ENCODE measurements around the gene SH3BP1.
"Not testable (repeated sequence)": the region's sequence is repeated elsewhere in the genome, so short reads cannot be mapped to it uniquely, and the experiment has no call there.

SH3BP1 gene

GRCh38 chr22:37681001-37681424, 41.5 kb downstream of the SH3BP1 start:
- DNase-seq, result no peak

GRCh38 chr22:37681556-37682049, 42.1 kb downstream of the SH3BP1 start:
- DNase-seq, result peak; percentile 84

DNA sequence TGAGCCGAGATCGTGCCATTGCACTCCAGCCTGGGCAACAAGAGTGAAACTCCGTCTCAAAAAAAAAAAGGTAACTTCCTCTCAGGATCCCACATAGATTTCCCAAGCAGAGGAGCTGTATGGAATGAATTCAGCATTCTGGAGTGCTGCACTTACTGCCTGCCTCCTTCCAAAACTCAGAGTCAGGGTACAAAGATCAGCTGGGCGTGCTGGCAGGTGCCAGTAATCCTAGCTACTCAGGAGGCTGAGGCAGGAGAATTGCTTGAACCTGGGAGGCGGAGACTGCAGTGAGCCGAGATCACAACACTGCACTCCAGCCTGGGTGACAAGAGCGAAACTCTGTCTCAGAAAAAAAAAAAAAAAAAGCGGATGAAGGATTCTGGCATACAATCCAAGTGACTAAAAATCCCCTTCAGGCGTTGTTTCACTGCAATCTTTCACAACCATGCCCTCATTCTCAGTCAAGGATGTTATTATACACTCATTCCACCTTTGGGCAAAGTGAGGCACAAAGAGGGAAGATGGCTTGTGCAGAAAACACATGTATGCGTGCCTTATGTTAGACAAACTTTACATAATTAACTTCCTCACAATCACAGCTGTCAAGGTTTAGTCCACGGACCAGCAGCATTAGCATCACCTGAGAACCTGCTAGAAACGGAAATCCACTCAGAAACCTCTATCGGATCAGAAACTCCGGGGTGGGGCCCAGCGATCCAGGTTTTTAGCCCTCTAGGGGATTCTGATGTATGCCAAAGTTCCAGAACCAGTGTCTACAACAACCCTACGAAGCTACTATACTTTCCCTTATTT, 45.5 kb downstream of the SH3BP1 start:
- no peak for DNase-seq

DNA sequence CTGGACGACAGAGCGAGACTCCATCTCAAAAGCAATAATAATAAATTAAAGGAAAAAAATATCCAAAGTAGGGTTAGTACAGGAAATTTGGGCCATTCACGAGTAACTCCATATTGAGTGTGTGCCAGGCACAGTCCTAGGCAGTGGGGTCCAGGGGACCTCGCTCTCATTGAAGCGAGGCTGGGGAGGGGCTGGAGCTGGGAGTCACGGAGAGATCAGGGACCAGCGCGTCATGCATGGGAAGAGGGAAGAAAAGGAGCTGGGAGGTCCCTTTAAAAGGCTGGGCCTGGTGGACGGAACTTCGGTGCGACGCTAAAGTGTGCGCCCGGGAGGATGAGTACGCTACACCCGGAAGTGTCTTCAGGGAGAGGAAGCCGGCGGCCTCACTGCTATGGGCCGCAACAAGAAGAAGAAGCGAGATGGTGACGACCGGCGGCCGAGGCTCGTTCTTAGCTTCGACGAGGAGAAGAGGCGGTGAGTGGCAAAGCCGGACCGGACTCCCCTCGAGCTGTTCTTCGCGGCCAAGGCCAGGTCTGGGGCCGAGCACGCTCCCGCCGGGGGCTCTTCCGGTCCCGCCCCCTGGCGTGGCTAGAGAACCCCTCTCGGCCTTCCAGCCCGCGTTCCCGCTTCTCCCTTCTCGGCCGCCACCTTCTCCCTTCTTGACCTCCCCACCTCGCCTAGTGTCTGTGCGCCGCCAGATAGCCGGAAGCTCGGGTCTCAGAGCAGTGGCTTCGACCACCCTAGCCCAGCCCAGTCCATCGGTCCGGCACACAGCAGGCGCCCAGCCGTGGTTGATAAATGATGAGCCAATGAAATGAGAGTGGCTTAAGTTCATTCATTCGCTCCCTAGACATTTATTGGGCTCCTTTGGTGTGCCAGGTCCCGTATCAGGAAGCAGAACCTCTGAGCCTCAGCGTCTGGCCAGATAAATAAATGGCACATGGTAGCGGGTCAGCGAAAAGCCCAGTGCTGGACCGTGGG, 46.8 kb downstream of the SH3BP1 start, which contains the start of gene NOL12:
TSS of gene NOL12 (plus strand) at position 342 of the 981 bp plus-strand sequence. CDS start at position 392, 50 bp downstream.
- peak; percentile 92 for DNase-seq

- no peak for DNase-seq
Observed at GRCh38 chr22:37690407-37690806, 50.9 kb downstream of the SH3BP1 start.

DNA sequence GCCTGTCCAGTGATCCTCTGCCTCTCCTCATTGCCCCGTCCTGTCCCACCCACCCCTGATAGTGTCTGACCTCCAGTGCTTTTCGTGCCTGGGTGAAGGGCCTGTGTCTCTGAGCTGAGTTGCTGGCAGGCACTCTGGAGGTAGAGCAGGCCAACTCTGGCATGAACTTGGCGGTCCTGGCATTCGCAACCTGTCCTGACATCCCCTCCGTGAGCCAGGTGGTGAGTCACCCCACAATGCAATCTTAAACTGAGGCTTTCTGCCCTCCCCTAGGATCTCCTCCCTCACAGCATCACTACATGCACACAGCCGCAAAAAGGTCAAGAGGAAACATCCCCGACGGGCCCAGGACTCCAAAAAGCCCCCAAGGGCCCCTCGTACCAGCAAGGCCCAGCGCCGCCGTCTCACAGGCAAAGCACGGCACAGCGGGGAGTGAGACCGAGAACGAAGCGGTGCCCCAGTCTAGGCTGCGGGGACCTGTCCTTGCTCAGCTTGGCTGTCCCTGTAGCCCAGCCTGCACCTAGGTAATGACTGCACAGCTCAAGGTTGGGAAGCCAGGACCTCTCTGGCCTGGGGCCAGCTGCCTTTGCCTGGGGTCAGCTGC, 51.5 kb downstream of the SH3BP1 start:
- no peak for DNase-seq

GRCh38 chr22:37692627-37693285, 53.3 kb downstream of the SH3BP1 start:
- DNase-seq, result no peak

DNA sequence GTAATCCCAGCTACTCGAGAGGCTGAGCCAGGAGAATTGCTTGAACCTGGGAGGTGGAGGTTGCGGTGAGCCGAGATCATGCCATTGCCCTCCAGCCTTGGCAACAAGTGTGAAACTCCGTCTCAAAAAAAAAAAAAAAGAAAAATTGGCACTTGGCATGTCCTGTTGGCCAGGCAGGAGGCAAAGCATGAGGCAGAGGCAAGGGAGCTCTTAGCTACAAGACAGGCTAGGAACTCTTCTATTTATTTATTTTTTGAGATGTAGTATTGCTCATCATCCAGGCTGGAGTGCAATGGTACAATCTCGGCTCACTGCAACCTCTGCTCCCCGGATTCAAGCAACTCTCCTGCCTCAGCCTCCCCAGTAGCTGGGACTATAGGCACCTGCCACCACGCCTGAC, 54.7 kb downstream of the SH3BP1 start:
- not testable (repeated sequence) for DNase-seq

DNA sequence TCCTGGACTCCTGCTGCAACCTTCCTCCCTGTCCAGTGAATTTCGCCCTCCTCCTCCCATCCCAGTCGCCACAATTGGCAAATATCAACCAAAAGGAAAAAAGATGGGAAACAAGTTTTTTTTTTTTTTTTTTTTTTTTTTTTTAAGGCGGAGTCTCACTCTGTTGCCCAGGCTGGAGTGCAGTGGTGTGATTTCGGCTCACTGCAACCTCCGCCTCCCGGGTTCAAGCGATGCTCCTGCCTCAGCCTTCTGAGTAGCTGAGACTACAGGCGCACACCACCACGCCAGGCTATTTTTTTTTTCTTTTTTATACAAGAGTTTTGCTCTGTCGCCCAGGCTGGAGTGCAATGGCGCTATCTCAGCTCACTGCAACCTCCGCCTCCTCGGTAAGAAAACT, 56.8 kb downstream of the SH3BP1 start:
- not testable (repeated sequence) for DNase-seq

- peak; percentile 94 for DNase-seq
Observed at GRCh38 chr22:37696657-37697537, 57.4 kb downstream of the SH3BP1 start, which contains the start of gene TRIOBP. Gene TRIOBP, plus strand, starts transcription at chr22:37697048. Its CDS starts 4,318 bp downstream, at chr22:37701366.

DNA sequence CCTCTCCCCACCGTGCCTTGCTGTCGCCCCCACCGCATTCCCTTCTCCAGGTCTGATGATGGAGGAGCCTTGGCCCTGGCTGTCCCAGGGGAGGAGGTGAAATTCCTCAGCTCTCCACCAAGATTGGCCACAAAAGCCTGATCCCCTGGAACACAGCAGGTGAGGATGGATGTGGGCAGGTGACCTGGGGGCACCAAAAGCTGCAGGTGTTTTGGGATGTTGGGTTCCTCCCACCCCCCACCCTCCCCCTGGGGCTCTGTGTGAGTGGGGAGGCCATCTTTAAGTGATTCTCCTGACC, 58.0 kb downstream of the SH3BP1 start:
- no peak for DNase-seq

- peak; percentile 16 for DNase-seq
Observed at GRCh38 chr22:37701141-37701786, 61.8 kb downstream of the SH3BP1 start.

GRCh38 chr22:37703906-37704305, 64.4 kb downstream of the SH3BP1 start:
- no peak for DNase-seq

DNA sequence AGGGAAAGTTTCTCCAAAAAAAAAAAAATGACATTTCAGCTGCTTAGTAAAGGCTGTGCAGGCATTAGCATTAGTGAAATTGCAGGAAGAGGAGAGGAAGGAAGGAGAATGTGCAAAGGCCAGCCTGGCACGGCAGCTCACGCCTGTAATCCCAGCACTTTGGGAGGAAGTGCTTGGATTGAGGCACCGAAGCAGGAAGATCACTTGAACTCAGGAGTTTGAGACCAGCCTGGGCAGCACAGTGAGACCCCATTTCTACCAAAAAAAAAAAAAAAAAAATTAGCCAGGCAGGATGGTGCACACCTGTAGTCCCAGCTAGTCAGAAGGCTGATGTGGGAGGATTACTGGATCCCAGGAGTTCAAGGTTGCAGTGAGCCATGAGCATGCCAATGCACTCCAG, 65.2 kb downstream of the SH3BP1 start:
- no peak for DNase-seq

GRCh38 chr22:37705205-37705604, 65.7 kb downstream of the SH3BP1 start:
- DNase-seq, result no peak
